DND-41 (cell line): ENCODE results near the gene WNT10A.

Experiments
- ATAC-seq: fragments of 200-7000 bp; cut with Tn5 transposase; 3 replicates; pipeline ENCODE4 v1.9.1; 2021; ENCODE audit warnings: low read depth; ENCODE audit not compliant: insufficient read depth
- DNase-seq: peaks from one replicate; pipeline ENCODE4 v3.0.0-alpha.2; 2020
- H2AFZ ChIP-seq: 2 replicates; pipeline ENCODE4 v1.6.0; 2012; ENCODE audit warnings: low read depth, low read length
- H3K27ac ChIP-seq: 2 replicates; pipeline ENCODE4 v1.5.1; 2012; ENCODE audit warnings: low read length, inconsistent platforms
- H3K27me3 ChIP-seq: fragments of 200-600 bp; sonication (generic); 2 replicates; pipeline ENCODE4 v1.6.0; 2012; ENCODE audit warnings: low read length, mild to moderate bottlenecking, inconsistent platforms; ENCODE audit not compliant: insufficient read depth, poor library complexity
- H3K36me3 ChIP-seq: 2 replicates; pipeline ENCODE4 v1.5.1; 2012; ENCODE audit warnings: low read length, inconsistent platforms; ENCODE audit not compliant: insufficient read depth
- H3K4me1 ChIP-seq: 2 replicates; pipeline ENCODE4 v1.5.1; 2012; ENCODE audit warnings: mild to moderate bottlenecking, low read length; ENCODE audit not compliant: insufficient read depth
- H3K4me2 ChIP-seq: 2 replicates; pipeline ENCODE4 v1.6.0; 2012; ENCODE audit warnings: mild to moderate bottlenecking, moderate library complexity, low read length, inconsistent platforms; ENCODE audit not compliant: insufficient read depth
- H3K4me3 ChIP-seq, 2 experiments: fragments of 200-600 bp in 1 of 2; shearing (Covaris generic) in 1 of 2; 2 replicates each; pipeline ENCODE4 v1.5.1; 2012 to 2016; ENCODE audit warnings: inconsistent platforms in 2 of 2, low read length in 2 of 2, mild to moderate bottlenecking in 2 of 2, low read depth in 1 of 2, moderate library complexity in 1 of 2
- H3K79me2 ChIP-seq: 2 replicates; pipeline ENCODE4 v1.6.0; 2012; ENCODE audit warnings: low read length, inconsistent platforms; ENCODE audit not compliant: insufficient read depth
- H3K9ac ChIP-seq: 2 replicates; pipeline ENCODE4 v1.6.0; 2012; ENCODE audit warnings: low read depth, mild to moderate bottlenecking, inconsistent platforms, low read length, moderate library complexity
- H3K9me3 ChIP-seq: 2 replicates; pipeline ENCODE4 v1.5.1; 2012; ENCODE audit warnings: low read length, moderate library complexity, mild to moderate bottlenecking, inconsistent platforms; ENCODE audit not compliant: insufficient read depth, severe bottlenecking
- H4K20me1 ChIP-seq: 2 replicates; pipeline ENCODE4 v1.6.0; 2012; ENCODE audit warnings: low read length; ENCODE audit not compliant: insufficient read depth
- EZH2 ChIP-seq: IDR thresholded peaks from 3 replicates; pipeline ENCODE4 v1.6.1; 2012; ENCODE audit warnings: borderline replicate concordance, low read depth, mild to moderate bottlenecking, moderate library complexity, low read length, inconsistent platforms; ENCODE audit not compliant: severe bottlenecking
- TF ChIP-seq, protein P1 (sequence below): IDR thresholded peaks from 2 replicates; pipeline ENCODE4 v1.5.1; 2012; ENCODE audit warnings: borderline replicate concordance, low read length, moderate library complexity, mild to moderate bottlenecking; ENCODE audit not compliant: poor library complexity, severe bottlenecking; ENCODE audit errors: extremely low read depth

The WNT10A gene

GRCh38 chr2:218857371-218858137, 23.1 kb upstream of the WNT10A start:
- TF ChIP-seq, protein P1, sequence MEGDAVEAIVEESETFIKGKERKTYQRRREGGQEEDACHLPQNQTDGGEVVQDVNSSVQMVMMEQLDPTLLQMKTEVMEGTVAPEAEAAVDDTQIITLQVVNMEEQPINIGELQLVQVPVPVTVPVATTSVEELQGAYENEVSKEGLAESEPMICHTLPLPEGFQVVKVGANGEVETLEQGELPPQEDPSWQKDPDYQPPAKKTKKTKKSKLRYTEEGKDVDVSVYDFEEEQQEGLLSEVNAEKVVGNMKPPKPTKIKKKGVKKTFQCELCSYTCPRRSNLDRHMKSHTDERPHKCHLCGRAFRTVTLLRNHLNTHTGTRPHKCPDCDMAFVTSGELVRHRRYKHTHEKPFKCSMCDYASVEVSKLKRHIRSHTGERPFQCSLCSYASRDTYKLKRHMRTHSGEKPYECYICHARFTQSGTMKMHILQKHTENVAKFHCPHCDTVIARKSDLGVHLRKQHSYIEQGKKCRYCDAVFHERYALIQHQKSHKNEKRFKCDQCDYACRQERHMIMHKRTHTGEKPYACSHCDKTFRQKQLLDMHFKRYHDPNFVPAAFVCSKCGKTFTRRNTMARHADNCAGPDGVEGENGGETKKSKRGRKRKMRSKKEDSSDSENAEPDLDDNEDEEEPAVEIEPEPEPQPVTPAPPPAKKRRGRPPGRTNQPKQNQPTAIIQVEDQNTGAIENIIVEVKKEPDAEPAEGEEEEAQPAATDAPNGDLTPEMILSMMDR, result no peak
- H3K9ac ChIP-seq, result no peak overlapping the region
- peaks cover 17% of the 10 kb centered on the region for H3K27me3 ChIP-seq
- DNase-seq (no peak), ATAC-seq (no peak)
- H3K27ac ChIP-seq, result no peak overlapping the region
- H2AFZ ChIP-seq, result no peak overlapping the region
- no peak overlapping the region for H3K4me2 ChIP-seq
- no peaks in the 10 kb centered on the region for H3K36me3 ChIP-seq
- H3K9me3 ChIP-seq, result no peaks in the 10 kb centered on the region
- peaks cover 14% of the 10 kb centered on the region for H3K4me1 ChIP-seq
- H3K79me2 ChIP-seq, result no peaks in the 10 kb centered on the region
- H4K20me1 ChIP-seq, result peaks cover 11% of the 10 kb centered on the region; the same call in 1 of the 2 replicates
- H3K4me3 ChIP-seq, result no peak overlapping the region

DNA sequence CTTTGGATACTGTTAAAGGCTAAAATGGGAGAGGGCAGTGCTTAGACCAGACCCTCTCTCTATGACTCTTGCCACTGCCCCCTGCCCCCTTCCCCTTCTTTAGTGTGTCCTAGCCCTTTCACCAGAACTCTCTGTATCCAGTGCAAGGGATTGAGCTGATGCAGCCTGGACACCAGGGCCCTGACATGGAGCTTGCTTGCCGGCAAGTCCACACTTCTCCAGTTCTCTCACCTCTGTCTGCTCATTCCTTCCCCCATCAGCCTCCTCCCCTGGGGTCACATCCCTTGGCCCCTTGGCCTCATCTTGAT, 22.6 kb upstream of the WNT10A start:
- H2AFZ ChIP-seq, result no peak overlapping the region
- peaks cover 17% of the 10 kb centered on the region for H3K27me3 ChIP-seq
- no peaks in the 10 kb centered on the region for H3K79me2 ChIP-seq
- DNase-seq (no peak), ATAC-seq (no peak)
- no peak overlapping the region for H3K4me2 ChIP-seq
- peaks cover 14% of the 10 kb centered on the region for H3K4me1 ChIP-seq
- H4K20me1 ChIP-seq, result peaks cover 11% of the 10 kb centered on the region; the same call in 1 of the 2 replicates
- H3K27ac ChIP-seq, result no peak overlapping the region
- no peak overlapping the region for H3K9ac ChIP-seq
- TF ChIP-seq, protein P1, result no peak
- TF ChIP-seq EZH2, result no peak
- H3K9me3 ChIP-seq, result no peaks in the 10 kb centered on the region
- H3K36me3 ChIP-seq, result no peaks in the 10 kb centered on the region
- H3K4me3 ChIP-seq, result no peak overlapping the region

DNA sequence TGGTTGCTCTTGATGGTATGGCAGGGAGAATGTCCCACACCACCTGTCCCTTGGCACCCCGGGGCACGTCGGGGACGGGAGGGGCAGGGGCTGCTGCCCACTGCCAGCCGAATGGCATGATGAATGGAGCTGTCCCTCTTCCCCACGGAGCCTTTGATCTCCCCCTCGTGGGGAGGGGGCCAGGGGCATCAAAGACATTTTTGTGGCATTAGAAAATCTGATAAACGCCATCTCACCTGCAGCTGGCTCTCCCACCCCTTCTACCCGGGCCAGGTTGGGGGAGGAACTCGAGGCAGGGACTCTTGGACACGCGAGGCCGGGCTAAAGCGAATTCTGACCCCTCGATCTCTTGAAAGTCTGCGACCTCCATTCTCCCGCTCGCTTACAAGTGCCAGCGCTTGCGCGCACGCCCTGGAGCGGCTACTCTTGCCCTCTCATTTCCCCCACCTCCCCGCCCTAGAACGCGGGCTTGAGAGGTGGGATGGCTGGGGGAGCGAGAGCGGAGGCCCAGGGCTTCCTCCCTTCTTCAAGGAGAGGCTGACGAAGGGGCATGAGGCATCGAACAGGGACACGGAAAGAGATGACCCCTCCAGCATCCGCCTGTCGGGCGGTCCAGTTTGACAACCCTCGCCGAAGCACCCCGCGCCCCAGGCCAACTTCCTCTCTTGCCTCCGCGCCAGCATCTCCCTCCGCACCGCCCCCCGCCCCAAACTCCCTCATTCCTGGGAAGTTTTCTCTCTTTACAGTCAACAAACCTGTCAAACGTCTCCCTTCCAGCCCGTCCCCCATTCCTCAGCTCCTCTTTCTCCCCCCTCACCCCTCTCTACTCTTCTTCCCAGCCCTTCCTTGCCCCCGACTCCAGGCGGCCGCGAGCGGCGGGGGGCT, 21.7 kb upstream of the WNT10A start:
- Histone ChIP-seq H3K9me3 (no peaks in the 10 kb centered on the region), H3K4me3 (no peak overlapping the region), H3K79me2 (no peaks in the 10 kb centered on the region), H3K9ac (no peak overlapping the region), H3K4me2 (no peak overlapping the region), H3K27ac (no peak overlapping the region), H4K20me1 (peaks cover 9% of the 10 kb centered on the region; the same call in 1 of the 2 replicates), H3K27me3 (peaks cover 17% of the 10 kb centered on the region), H3K4me1 (peaks cover 14% of the 10 kb centered on the region), H3K36me3 (no peaks in the 10 kb centered on the region), H2AFZ (no peak overlapping the region)
- TF ChIP-seq, protein P1, result no peak
- TF ChIP-seq EZH2, result no peak
- DNase-seq (no peak), ATAC-seq (no peak)
